HG02623 (cell line): ENCODE measurements around the gene LCN15.
"Not testable (repeated sequence)": the region's sequence is repeated elsewhere in the genome, so short reads cannot be mapped to it uniquely, and the experiment has no call there.

Experiments used
- ATAC-seq: cut with Tn5 transposase; IDR thresholded peaks from one replicate; pipeline ENCODE4 v1.9.1; 2021; ENCODE audit warnings: moderate library complexity; ENCODE audit not compliant: unreplicated experiment

Gene LCN15

DNA sequence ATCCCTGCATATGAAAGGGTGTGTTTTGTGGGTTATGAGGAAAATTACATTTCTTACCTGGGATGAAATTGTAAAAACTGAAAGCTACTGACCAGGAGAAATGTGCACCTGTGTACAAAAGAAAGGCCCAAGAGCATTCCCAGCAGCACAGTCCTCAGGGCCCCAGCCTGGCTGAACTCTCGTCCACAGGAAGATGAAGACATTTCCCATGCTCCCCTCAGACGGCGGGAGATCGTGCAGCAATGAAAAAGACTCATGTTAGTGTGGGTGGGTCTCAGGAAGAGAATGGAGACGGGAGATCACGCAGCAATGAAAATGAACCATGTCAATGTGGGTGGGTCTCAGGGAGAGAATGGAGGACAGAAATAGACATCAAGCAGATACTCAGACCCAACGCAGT is 12.6 kb upstream of the LCN15 start:
- no peak for ATAC-seq

GRCh38 chr9:136775191-136775590 is 10.9 kb upstream of the LCN15 start:
- ATAC-seq: no peak

DNA sequence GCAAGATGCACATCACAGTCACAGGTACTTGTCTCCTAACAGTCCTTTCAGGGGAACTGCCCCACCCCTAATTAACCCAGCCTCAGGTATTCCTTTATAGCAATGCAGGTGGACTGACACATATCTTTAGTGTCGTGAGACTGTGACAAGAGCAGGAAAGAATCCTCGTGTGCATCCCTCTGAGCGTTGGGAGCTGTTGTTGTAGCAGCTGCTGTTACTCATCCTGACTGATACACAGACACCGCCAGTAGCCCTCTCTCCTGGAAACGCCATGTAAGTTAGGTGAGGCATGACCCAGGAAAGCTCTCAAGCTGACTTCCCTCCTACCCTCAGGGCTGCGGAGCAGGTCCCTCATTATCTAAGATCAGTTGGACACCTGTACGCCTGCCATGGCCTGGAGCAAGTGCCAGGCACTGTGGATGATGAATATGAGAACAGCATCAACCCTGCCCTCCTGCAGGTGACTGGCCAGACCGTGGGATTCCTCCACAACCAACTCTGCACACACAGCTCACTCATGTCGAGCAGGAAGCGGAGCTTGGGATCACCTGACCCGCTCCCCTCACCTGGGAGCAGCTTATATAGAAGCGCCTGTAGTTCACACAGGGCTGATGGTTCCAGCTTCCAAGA is 10.2 kb upstream of the LCN15 start:
- no peak for ATAC-seq

- ATAC-seq: no peak
These were observed 9.2 kb upstream of the LCN15 start for GRCh38 chr9:136773386-136774044.

GRCh38 chr9:136771907-136772415 is 7.6 kb upstream of the LCN15 start:
- ATAC-seq: no peak

- ATAC-seq: no peak
These were observed 5.4 kb upstream of the LCN15 start for GRCh38 chr9:136769710-136770191.

GRCh38 chr9:136766410-136767120 is 2.2 kb upstream of the LCN15 start:
- ATAC-seq: not testable (repeated sequence)

DNA sequence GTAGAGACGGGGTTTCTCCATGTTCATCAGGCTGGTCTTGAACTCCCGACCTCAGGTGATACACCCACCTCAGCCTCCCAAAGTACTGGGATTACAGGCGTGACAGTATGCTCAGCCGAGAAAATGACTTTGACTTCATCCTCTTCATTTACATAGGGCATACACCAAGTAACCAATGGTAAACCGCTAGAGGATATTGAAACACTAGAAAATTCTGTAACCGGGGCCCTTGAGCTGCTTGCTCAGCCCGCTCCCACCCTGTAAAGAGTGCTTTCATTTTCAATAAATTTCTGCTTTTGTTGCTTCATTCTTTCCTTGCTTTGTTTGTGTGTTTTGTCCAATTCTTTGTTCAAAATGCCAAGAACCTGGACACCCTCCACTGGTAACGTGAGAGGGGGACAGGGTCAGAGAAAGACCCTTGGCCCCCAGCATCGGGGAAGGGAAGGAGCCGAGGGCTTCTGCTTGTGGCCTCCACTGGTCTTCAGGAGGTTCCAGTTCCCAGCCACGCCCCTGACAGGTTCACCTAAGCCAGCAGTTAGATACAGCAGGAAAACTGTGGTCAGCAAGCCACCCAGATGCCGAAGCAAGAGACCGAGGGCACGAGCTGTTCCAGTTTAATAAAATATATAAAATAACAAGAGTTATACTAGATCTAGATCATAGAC is 1.6 kb upstream of the LCN15 start:
- ATAC-seq: not testable (repeated sequence)

GRCh38 chr9:136765041-136765440 is 723 bp upstream of the LCN15 start:
- ATAC-seq: no peak

DNA sequence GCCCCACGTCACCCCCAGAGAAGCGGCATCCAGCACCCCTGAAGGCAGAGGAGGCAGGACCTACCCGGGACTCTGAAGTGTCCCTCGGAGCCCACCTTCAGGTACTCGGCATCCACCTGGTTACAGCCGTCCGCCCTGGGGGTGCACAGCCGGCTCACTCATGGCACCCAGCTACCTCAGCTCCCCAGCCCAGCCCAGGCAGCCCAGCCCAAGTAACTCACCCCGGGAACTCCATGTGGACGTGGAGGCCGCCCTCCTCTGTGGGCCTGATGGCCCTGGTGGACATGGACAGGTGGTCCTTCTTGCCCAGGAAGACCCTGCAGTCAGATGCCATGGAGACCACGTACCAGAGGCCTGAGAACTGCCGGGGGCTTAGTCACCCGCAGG is 676 bp downstream of the LCN15 start:
- no peak for ATAC-seq

- no peak for ATAC-seq
These were observed 1.2 kb downstream of the LCN15 start for GRCh38 chr9:136762915-136763648.

GRCh38 chr9:136762221-136762691 is 2.1 kb downstream of the LCN15 start:
- no peak for ATAC-seq

DNA sequence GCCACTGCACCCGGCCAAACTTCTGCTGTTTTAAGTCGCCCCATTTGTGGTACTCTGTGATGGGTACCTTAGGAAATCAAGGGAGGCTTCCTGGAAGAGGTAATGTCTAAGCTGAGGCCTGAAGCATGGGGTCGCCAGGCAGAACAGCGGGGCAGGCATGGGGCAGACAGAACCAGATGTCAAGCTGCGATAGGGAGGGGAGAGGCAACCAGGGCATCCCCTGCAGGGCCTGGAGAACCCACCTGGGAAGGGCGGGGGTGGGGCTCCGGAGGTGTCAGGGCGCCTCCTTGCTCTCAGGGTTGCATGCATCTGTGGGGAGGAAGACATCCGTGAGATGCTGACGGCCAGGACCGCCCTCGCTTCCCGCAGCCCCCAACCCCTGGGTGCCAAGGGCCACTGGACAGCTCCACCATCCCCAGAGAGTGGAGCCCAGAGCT is 2.8 kb downstream of the LCN15 start:
- no peak for ATAC-seq

GRCh38 chr9:136760834-136761544 is 3.3 kb downstream of the LCN15 start:
- not testable (repeated sequence) for ATAC-seq

DNA sequence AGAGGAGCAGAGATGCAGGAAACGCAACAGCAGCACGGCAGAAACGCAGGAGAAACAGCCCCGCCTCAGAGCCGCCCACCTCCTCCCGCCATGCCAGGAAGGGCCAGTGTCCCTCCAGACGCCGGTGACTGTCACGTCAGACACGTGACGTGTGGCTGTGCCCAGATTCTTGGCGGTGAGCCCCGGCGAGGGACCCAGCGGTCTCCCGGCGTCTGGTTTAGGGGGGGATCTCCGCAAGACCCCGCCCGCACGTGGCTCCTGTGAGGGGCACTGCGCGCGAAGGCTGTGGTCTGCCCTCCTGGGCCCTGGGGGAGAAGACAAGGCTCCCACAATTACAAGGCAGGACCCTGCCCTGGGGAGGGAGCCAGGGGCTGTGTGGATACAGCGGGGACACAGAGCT is 3.9 kb downstream of the LCN15 start:
- ATAC-seq: no peak

GRCh38 chr9:136759436-136760325 is 4.6 kb downstream of the LCN15 start:
- ATAC-seq: no peak

DNA sequence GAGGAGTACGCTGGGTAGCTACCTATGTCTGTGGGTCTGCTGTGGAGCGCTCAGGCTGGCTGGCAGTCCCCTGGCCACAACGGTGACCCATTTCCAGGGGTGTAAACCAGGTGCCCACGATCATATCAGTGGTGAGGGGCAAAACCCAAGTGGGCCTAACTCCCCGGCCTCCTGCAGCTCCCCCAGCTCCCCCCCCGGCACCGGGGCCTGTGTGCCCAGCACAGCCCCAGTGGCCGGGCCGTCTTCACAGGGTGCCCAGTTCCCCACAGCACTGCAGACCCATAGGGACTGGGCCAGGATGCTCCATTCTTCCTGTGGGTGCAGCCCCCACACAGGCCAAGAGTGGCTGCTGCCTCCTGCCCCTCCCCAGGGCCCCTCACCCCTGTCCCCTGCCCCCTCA is 5.3 kb downstream of the LCN15 start:
- ATAC-seq: no peak

- no peak for ATAC-seq
These were observed 6.6 kb downstream of the LCN15 start for GRCh38 chr9:136757751-136758140.

DNA sequence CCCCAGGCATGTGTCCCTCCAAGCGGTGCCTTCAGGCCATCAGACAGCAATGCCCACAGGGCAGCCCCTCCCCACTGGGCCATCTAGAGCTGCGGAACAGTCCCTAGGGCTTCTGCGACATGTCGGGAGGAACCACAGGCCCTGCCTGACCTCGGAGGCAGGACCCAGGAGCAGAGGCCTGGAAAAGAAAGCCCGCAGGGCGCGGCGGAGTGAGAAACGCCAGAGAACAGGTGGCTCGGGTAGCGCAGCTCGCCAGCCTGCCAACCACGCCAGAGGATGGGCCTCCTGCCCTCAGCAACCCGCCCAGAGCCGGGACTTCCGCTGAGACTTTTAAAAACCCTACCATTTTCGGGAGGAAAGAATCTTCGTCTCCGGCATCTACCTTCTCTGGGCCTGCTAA is 7.0 kb downstream of the LCN15 start:
- no peak for ATAC-seq
